SK-N-SH treated with all-trans-retinoic acid at 6 μM for 48 hours (cell line): ENCODE results near the gene TERB1.

ENCODE experiments used
- ARNTL ChIP-seq: fragments of 450-650 bp; formaldehyde crosslinking; IDR thresholded peaks from 2 replicates; pipeline ENCODE4 v1.5.0; 2020; ENCODE audit warnings: low read depth, mild to moderate bottlenecking, moderate library complexity, borderline replicate concordance
- ESRRG ChIP-seq: fragments of 250-450 bp; sonication (Bioruptor Pico); IDR thresholded peaks from 2 replicates; pipeline ENCODE4 v1.6.1; 2021; ENCODE audit warnings: mild to moderate bottlenecking
- GLIS3 ChIP-seq: fragments of 250-450 bp; sonication (Bioruptor Pico); IDR thresholded peaks from 2 replicates; pipeline ENCODE4 v1.5.0; 2020; ENCODE audit warnings: mild to moderate bottlenecking, moderate library complexity
- PATZ1 ChIP-seq: fragments of 250-450 bp; sonication (Bioruptor Pico); IDR thresholded peaks from 2 replicates; pipeline ENCODE4 v1.8.0; 2020; ENCODE audit warnings: mild to moderate bottlenecking, moderate library complexity, borderline replicate concordance
- PPARA ChIP-seq: fragments of 250-450 bp; sonication (Bioruptor Pico); IDR thresholded peaks from 2 replicates; pipeline ENCODE4 v1.5.0; 2020; ENCODE audit warnings: mild to moderate bottlenecking, borderline replicate concordance
- ZFP3 ChIP-seq: fragments of 250-450 bp; sonication (Bioruptor Pico); IDR thresholded peaks from 2 replicates; pipeline ENCODE4 v1.5.0; 2020; ENCODE audit warnings: mild to moderate bottlenecking, moderate library complexity
- ZFP30 ChIP-seq: fragments of 450-650 bp; formaldehyde crosslinking; IDR thresholded peaks from 2 replicates; pipeline ENCODE4 v1.5.0; 2022; ENCODE audit warnings: mild to moderate bottlenecking, moderate library complexity

- TF ChIP-seq ZFP30 (CRISPR knock-in tag) = no peak
- no peak for TF ChIP-seq ARNTL
- TF ChIP-seq PATZ1 = no peak
- no peak for TF ChIP-seq ZFP3 (CRISPR knock-in tag)
- no peak for TF ChIP-seq GLIS3
- TF ChIP-seq PPARA (CRISPR knock-in tag) = no peak
- TF ChIP-seq ESRRG = no peak
Observed at GRCh38 chr16:66843191-66843590, 41.8 kb upstream of the TERB1 start.
